Small intestine (tissue), 7 donors: Measurements from ENCODE around the gene KANSL1. TPM values are rescaled to one million over a fixed set of nuclear protein-coding genes. Genes with fewer than 3 reads are reported as not detected.

ENCODE experiments used
- DNase-seq, 2 donors: peaks; one replicate each; pipeline versions ENCODE4 v3.0.0 to v3.0.0-alpha.2; 2013
- FAIRE-seq: peaks from 2 replicates; lab custom pipeline; 2012; peaks lifted over from hg19 to GRCh38; lab: Jason Lieb, UNC
- H3K27ac ChIP-seq, 3 donors: one replicate each; pipeline ENCODE4 v1.5.1; 2013; ENCODE audit warnings: low read length in 2 of 3, mild to moderate bottlenecking in 2 of 3, control low read depth in 1 of 3, inconsistent platforms in 1 of 3, low read depth in 1 of 3, moderate library complexity in 1 of 3
- H3K27me3 ChIP-seq, 3 donors: one replicate each; pipeline ENCODE4 v1.6.1; 2013; ENCODE audit warnings: low read length in 3 of 3, inconsistent platforms in 1 of 3; ENCODE audit not compliant: control insufficient read depth in 3 of 3, insufficient read depth in 3 of 3
- H3K36me3 ChIP-seq, 3 donors: one replicate each; pipeline ENCODE4 v1.6.1; 2013; ENCODE audit warnings: low read length in 3 of 3, inconsistent platforms in 1 of 3, low read depth in 1 of 3, mild to moderate bottlenecking in 1 of 3, moderate library complexity in 1 of 3; ENCODE audit not compliant: control insufficient read depth in 3 of 3, insufficient read depth in 2 of 3
- H3K4me1 ChIP-seq, 3 donors: one replicate each; pipeline ENCODE4 v1.6.1; 2013; ENCODE audit warnings: low read length in 2 of 3, inconsistent platforms in 1 of 3, low read depth in 1 of 3, mild to moderate bottlenecking in 1 of 3, moderate library complexity in 1 of 3; ENCODE audit not compliant: control insufficient read depth in 3 of 3, insufficient read depth in 2 of 3
- H3K4me3 ChIP-seq, 3 donors: one replicate each; pipeline ENCODE4 v1.5.1; 2013; ENCODE audit warnings: low read length in 3 of 3, control low read depth in 1 of 3, inconsistent platforms in 1 of 3, low read depth in 1 of 3, mild to moderate bottlenecking in 1 of 3, moderate library complexity in 1 of 3
- H3K9me3 ChIP-seq, 2 donors: one replicate each; pipeline ENCODE4 v1.6.1; 2013; ENCODE audit warnings: low read depth in 1 of 2, low read length in 1 of 2; ENCODE audit not compliant: control insufficient read depth in 2 of 2, insufficient read depth in 1 of 2
- WGBS, 3 donors: extraction: QIAGEN DNeasy Blood & Tissue Kit; methylation state at CpG; one replicate each; pipeline ENCODE4 v1.1.7; 2013; 5-methylcytosine and 5-hydroxymethylcytosine counted together
- polyA plus RNA-seq, 4 donors: library from polyadenylated mRNA; stranded (reverse) in 3 of 4; unstranded in 1 of 4; fragments of 200-250 nt in 3 of 4; fragments of 120-200 nt in 1 of 4; gene quantifications; one replicate each; pipeline versions ENCODE4 v1.2.1 to v1.2.3, GENCODE V29; 2013
- donor health status: healthy with polysubstance abuse.
- donor health status: control.
- donor health status: control.
- donor health status: Bipolar disorder and iron deficiency.
- donor health status: healthy.

The KANSL1 gene
- polyA plus RNA-seq, 4 donors = 12.7 to 54.0 (median 20.2) TPM

- peak in 1 of 2 donors; percentile 15 for DNase-seq
- FAIRE-seq = no peak
- Histone ChIP-seq H3K4me3 (no peak overlapping the region), H3K27me3 (no peaks in the 10 kb centered on the region), H3K9me3 (no peaks in the 10 kb centered on the region), H3K27ac (no peak overlapping the region), H3K4me1 (no peaks in the 10 kb centered on the region), H3K36me3 (no peaks in the 10 kb centered on the region)
- WGBS, 3 donors = 73 to 80% (median 78%) methylated on average over 10 of the region's 10 CpGs
Measured at GRCh38 chr17:45992904-45993303, 200.3 kb downstream of the KANSL1 start.

DNA sequence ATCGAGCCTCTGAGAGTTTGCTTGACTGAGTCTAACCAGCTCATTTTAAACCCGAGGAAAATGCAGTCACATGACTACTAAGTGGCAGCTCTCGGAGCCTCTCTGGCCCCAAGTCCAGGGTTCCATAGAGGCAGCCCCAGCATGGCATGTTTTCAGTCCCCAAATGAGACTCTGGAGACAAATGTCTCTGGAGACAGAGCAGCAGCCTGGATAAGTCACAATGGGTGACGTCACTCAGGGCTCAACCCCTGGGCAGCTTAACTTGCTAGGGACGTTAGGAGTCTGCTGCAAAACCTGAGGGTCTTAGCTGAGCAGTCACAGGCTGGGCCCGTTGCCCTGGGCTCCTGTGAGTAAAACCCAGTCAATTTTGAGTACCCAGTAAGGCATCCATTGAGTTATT lies 201.1 kb downstream of the KANSL1 start:
- FAIRE-seq = no peak
- no peak overlapping the region for H3K27ac ChIP-seq
- H3K4me3 ChIP-seq = no peak overlapping the region
- no peaks in the 10 kb centered on the region for H3K4me1 ChIP-seq
- no peaks in the 10 kb centered on the region for H3K9me3 ChIP-seq
- no peaks in the 10 kb centered on the region for H3K36me3 ChIP-seq
- WGBS, 3 donors = 55 to 66% (median 61%) methylated on average over 6 of the region's 6 CpGs
- H3K27me3 ChIP-seq = no peaks in the 10 kb centered on the region
- no peak for DNase-seq

DNA sequence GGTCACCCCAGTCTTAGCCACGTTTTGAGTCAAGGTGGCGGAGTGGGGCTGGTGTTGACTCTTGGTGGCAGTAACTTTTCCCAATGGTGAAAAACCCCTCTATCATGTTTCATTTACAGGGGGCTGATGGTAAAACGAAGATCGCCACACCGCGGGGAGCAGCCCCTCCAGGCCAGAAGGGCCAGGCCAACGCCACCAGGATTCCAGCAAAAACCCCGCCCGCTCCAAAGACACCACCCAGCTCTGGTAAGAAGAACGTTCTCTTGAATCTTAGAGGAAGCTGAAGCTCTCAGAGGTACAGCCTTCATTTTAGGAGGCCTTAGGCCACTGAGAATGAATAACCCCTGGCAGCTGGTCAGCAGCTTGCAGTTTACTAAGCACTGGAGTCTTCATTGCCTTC lies 201.9 kb downstream of the KANSL1 start:
- Histone ChIP-seq H3K4me3 (no peak overlapping the region), H3K4me1 (no peaks in the 10 kb centered on the region), H3K27me3 (no peaks in the 10 kb centered on the region), H3K9me3 (no peaks in the 10 kb centered on the region), H3K36me3 (no peaks in the 10 kb centered on the region), H3K27ac (no peak overlapping the region)
- 51 to 74% (median 72%) methylated on average over 10 of the region's 10 CpGs for WGBS, 3 donors
- no peak for DNase-seq
- FAIRE-seq = no peak

- no peak overlapping the region for H3K4me3 ChIP-seq
- 79 to 89% (median 79%) methylated on average over 6 of the region's 6 CpGs for WGBS, 3 donors
- no peaks in the 10 kb centered on the region for H3K36me3 ChIP-seq
- no peaks in the 10 kb centered on the region for H3K9me3 ChIP-seq
- H3K4me1 ChIP-seq = no peaks in the 10 kb centered on the region
- DNase-seq (no peak), FAIRE-seq (no peak)
- no peak overlapping the region for H3K27ac ChIP-seq
- no peaks in the 10 kb centered on the region for H3K27me3 ChIP-seq
Measured at GRCh38 chr17:45990886-45991285, 202.3 kb downstream of the KANSL1 start.

- Histone ChIP-seq H3K27ac (no peak overlapping the region), H3K4me1 (no peaks in the 10 kb centered on the region), H3K36me3 (no peaks in the 10 kb centered on the region), H3K9me3 (no peaks in the 10 kb centered on the region), H3K27me3 (no peaks in the 10 kb centered on the region), H3K4me3 (no peak overlapping the region)
- no peak for DNase-seq
- FAIRE-seq = no peak
- 75 to 86% (median 85%) methylated on average over 3 of the region's 3 CpGs for WGBS, 3 donors
Measured at GRCh38 chr17:45989759-45990158, 203.5 kb downstream of the KANSL1 start.

DNA sequence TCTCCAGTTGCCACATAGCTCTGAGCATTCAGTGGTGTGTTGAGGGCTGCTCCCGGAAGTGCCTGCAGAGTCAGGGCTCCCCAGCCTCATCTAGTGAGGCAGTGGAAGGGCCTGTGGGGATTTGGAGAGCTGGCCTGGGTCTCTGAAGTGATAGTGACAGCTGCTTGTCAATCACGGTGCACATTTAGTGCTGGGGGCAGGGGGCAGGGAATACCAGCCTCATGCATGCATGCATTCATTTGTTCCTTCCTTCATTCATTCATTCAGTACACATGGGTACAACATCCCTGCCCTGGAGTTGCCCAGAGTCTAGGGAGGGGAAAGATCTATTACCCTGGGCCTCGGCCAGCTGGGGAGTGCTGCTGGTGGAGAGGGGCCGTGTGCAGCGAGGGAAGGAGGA lies 205.5 kb downstream of the KANSL1 start:
- no peak for FAIRE-seq
- no peak overlapping the region for H3K4me3 ChIP-seq
- H3K9me3 ChIP-seq = no peaks in the 10 kb centered on the region
- H3K4me1 ChIP-seq = no peaks in the 10 kb centered on the region
- H3K36me3 ChIP-seq = no peaks in the 10 kb centered on the region
- H3K27me3 ChIP-seq = no peaks in the 10 kb centered on the region
- 74 to 84% (median 80%) methylated on average over 5 of the region's 5 CpGs for WGBS, 3 donors
- no peak overlapping the region for H3K27ac ChIP-seq
- no peak for DNase-seq

- Histone ChIP-seq H3K4me1 (no peaks in the 10 kb centered on the region), H3K27ac (no peak overlapping the region), H3K9me3 (no peaks in the 10 kb centered on the region), H3K4me3 (no peak overlapping the region), H3K36me3 (no peaks in the 10 kb centered on the region), H3K27me3 (no peaks in the 10 kb centered on the region)
- 77 to 87% (median 83%) methylated on average over 4 of the region's 4 CpGs for WGBS, 3 donors
- FAIRE-seq = no peak
- DNase-seq = no peak
Measured at GRCh38 chr17:45986056-45986455, 207.2 kb downstream of the KANSL1 start.

- Histone ChIP-seq H3K27me3 (no peaks in the 10 kb centered on the region), H3K9me3 (no peaks in the 10 kb centered on the region), H3K27ac (no peak overlapping the region), H3K4me3 (no peak overlapping the region), H3K36me3 (no peaks in the 10 kb centered on the region), H3K4me1 (no peaks in the 10 kb centered on the region)
- 80 to 84% (median 81%) methylated on average over 4 of the region's 4 CpGs for WGBS, 3 donors
- FAIRE-seq (no peak), DNase-seq (no peak)
Measured at GRCh38 chr17:45985447-45985846, 207.8 kb downstream of the KANSL1 start.

DNA sequence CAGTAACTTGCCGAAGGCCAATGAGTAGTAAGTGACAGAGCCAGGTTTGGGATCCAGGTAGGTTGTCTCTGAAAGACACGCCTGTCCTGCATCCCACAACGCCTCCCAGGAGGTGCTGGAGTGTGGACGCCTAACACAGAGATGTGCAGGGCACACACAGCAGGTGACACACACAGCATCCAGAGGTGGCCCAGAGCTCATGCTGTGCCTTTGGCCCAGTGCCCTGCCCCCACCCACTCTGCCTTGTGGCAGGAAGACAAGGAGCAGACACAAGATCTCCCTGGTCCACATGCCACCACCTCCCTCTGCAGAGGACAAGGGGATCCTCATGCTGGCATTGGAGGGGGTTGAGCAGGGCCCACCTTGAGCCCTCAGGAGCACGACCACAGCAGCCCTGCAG lies 208.9 kb downstream of the KANSL1 start:
- Histone ChIP-seq H3K4me3 (no peak overlapping the region), H3K27me3 (no peaks in the 10 kb centered on the region), H3K4me1 (no peaks in the 10 kb centered on the region), H3K36me3 (no peaks in the 10 kb centered on the region), H3K9me3 (no peaks in the 10 kb centered on the region), H3K27ac (no peak overlapping the region)
- DNase-seq (no peak), FAIRE-seq (no peak)
- WGBS, 3 donors = 70 to 87% (median 86%) methylated on average over 5 of the region's 5 CpGs
